K562 (cell line): ENCODE measurements around the gene AS3MT. TPM values are rescaled to one million over a fixed set of nuclear protein-coding genes. Genes with fewer than 3 reads are reported as not detected.
A peak's percentile ranks its signal among the peaks of the same experiment; 100 is the strongest.

ENCODE experiments used
- ATAC-seq: fragments of 200-7000 bp; cut with Tn5 transposase; 3 replicates; pipeline ENCODE4 v1.9.1; 2020; ENCODE audit warnings: moderate library complexity
- BruUV-seq: library from RNA; stranded (reverse); fragments of 400-500 nt; replicated peaks from 2 replicates; lab custom pipeline; 2021; lab: Mats Ljungman, UMichigan
- CTCF ChIA-PET: fragments of 300-600 bp; formaldehyde crosslinking; extraction: SDS; loops from one replicate; lab custom pipeline; 2021; ENCODE audit warnings: low intra/inter-chr PET ratio; lab: Yijun Ruan, JAX
- POLR2A ChIA-PET: fragments of 300-600, 350-650 bp; sonication (Branson Sonifier 250); formaldehyde crosslinking; extraction: SDS; loops from one replicate; lab custom pipeline; 2021; ENCODE audit warnings: antibody characterized with exemption, inconsistent platforms; lab: Yijun Ruan, JAX
- DNase-seq, 4 experiments: peaks; one replicate each; pipeline versions ENCODE4 v3.0.0 to v3.0.0-alpha.2; 2011 to 2018; ENCODE audit warnings: low spot score in 3 of 4, mixed read lengths in 3 of 4; ENCODE audit errors: extremely low read depth in 1 of 4
- FAIRE-seq: peaks from 2 replicates; lab custom pipeline; 2011; peaks lifted over from hg19 to GRCh38; lab: Jason Lieb, UNC
- H2AFZ ChIP-seq: 2 replicates; pipeline ENCODE4 v1.6.0; 2011; ENCODE audit warnings: low read depth, low read length, control low read depth, inconsistent platforms
- H3K27ac ChIP-seq: fragments of 200-600 bp; 3 replicates; pipeline ENCODE4 v1.8.0; 2011; ENCODE audit warnings: low read depth, mild to moderate bottlenecking, control low read depth, inconsistent platforms, low read length, moderate library complexity, mixed read lengths; ENCODE audit errors: extremely low read depth
- H3K27me3 ChIP-seq, 2 experiments: fragments of 300-600 bp in 1 of 2; 2 replicates in 1 of 2; 3 replicates in 1 of 2; pipeline versions ENCODE4 v1.6.0 to v1.8.0; 2011; ENCODE audit warnings: inconsistent platforms in 2 of 2, low read length in 2 of 2, mild to moderate bottlenecking in 1 of 2, mixed read lengths in 1 of 2, moderate library complexity in 1 of 2; ENCODE audit not compliant: control insufficient read depth in 2 of 2, insufficient read depth in 2 of 2
- H3K36me3 ChIP-seq: fragments of 300-600 bp; 3 replicates; pipeline ENCODE4 v1.8.0; 2011; ENCODE audit warnings: mild to moderate bottlenecking, low read length, inconsistent platforms; ENCODE audit not compliant: control insufficient read depth, insufficient read depth
- H3K4me1 ChIP-seq, 2 experiments: fragments of 200-600 bp in 1 of 2; replicated peaks in 1 of 2; 2 replicates in 1 of 2; 3 replicates in 1 of 2; pipeline versions ENCODE4 v1.5.1 to v1.8.0; 2011; ENCODE audit warnings: inconsistent platforms in 2 of 2, low read length in 2 of 2, mild to moderate bottlenecking in 1 of 2, mixed read lengths in 1 of 2, moderate library complexity in 1 of 2; ENCODE audit not compliant: control insufficient read depth in 2 of 2, insufficient read depth in 2 of 2
- H3K4me2 ChIP-seq: 2 replicates; pipeline ENCODE4 v1.6.1; 2011; ENCODE audit warnings: low read length, control low read depth, inconsistent platforms, mixed read lengths; ENCODE audit not compliant: insufficient read depth
- H3K4me3 ChIP-seq: fragments of 200-600 bp; sonication (generic), shearing (Covaris generic); 2 replicates; pipeline ENCODE4 v1.5.1; 2016; ENCODE audit warnings: control low read depth, inconsistent platforms
- H3K79me2 ChIP-seq: fragments of 200-600 bp; 3 replicates; pipeline ENCODE4 v1.8.0; 2011; ENCODE audit warnings: low read length, inconsistent platforms; ENCODE audit not compliant: control insufficient read depth, insufficient read depth
- H3K9ac ChIP-seq, 2 experiments: 2 replicates each; pipeline versions ENCODE4 v1.6.0 to v1.6.1; 2011; ENCODE audit warnings: low read depth in 2 of 2, low read length in 2 of 2, control low read depth in 1 of 2, inconsistent platforms in 1 of 2, mild to moderate bottlenecking in 1 of 2, mixed read lengths in 1 of 2; ENCODE audit not compliant: insufficient read depth in 1 of 2
- H3K9me1 ChIP-seq: one replicate; pipeline ENCODE4 v1.6.0; 2011; ENCODE audit warnings: inconsistent platforms, mild to moderate bottlenecking, low read length, moderate library complexity; ENCODE audit not compliant: control insufficient read depth, insufficient read depth
- H3K9me3 ChIP-seq: replicated peaks from 2 replicates; pipeline ENCODE4 v1.5.1; 2011; ENCODE audit warnings: low read depth, low read length, inconsistent platforms; ENCODE audit not compliant: control insufficient read depth, insufficient read depth
- H4K20me1 ChIP-seq: replicated peaks from 2 replicates; pipeline ENCODE4 v1.6.1; 2011; ENCODE audit warnings: low read length, inconsistent platforms, mixed read lengths; ENCODE audit not compliant: control insufficient read depth, insufficient read depth
- JUN ChIP-seq, 2 experiments: sonication (generic) in 1 of 2; formaldehyde crosslinking in 1 of 2; IDR thresholded peaks; 2 replicates each; pipeline versions ENCODE4 v1.6.1 to v1.8.0; 2012 to 2022; ENCODE audit warnings: borderline replicate concordance in 2 of 2, mild to moderate bottlenecking in 2 of 2, improper control_type of control experiment in 1 of 2, low read depth in 1 of 2, low read length in 1 of 2, missing genetic modification reagents in 1 of 2
- MGA ChIP-seq: fragments of 450-650 bp; IDR thresholded peaks from 2 replicates; pipeline ENCODE4 v1.6.1; 2016; ENCODE audit warnings: mild to moderate bottlenecking, moderate library complexity
- NFYB ChIP-seq: IDR thresholded peaks from 2 replicates; pipeline ENCODE4 v1.6.1; 2011; ENCODE audit warnings: mild to moderate bottlenecking, moderate library complexity; ENCODE audit not compliant: insufficient read length; ENCODE audit errors: extremely low read depth
- TEAD2 ChIP-seq: fragments of 450-650 bp; IDR thresholded peaks from 2 replicates; pipeline ENCODE4 v1.6.1; 2016; ENCODE audit warnings: missing genetic modification characterization, control low read depth, missing compliant biosample characterization
- TSC22D4 ChIP-seq: fragments of 450-650 bp; IDR thresholded peaks from 2 replicates; pipeline ENCODE4 v1.6.1; 2016; ENCODE audit warnings: missing genetic modification characterization, missing biosample characterization, control low read depth
- WGBS: fragments of 100-300 bp; shearing (Covaris generic); methylation state at CpG from one replicate; pipeline ENCODE4 v1.1.6; 2016; ENCODE audit warnings: low coverage, mixed read lengths; ENCODE audit not compliant: insufficient coverage; ENCODE audit errors: missing lambda C conversion rate; 5-methylcytosine and 5-hydroxymethylcytosine counted together
- in situ Hi-C: fragments of 300-500 bp; cut with MboI; formaldehyde crosslinking; loops from 4 replicates; pipeline ENCODE4 v1.15.0; 2018; ENCODE audit warnings: inconsistent platforms, mixed read lengths
- intact Hi-C: fragments of 100-400 bp; cut with micrococcal nuclease; formaldehyde crosslinking; loops from 2 replicates; pipeline ENCODE4 v1.14.2; 2022
- polyA plus RNA-seq, 8 experiments: library from polyadenylated mRNA; depleted of rRNA in 4 of 8; stranded (reverse) in 5 of 8; unstranded in 3 of 8; fragments of >200 nt; fragmentation: Nextera tagmentation in 2 of 8; fragmentation: Illumina TruSeq in 1 of 8; extraction: Ambion mirVana in 2 of 8; extraction: Trizol in 1 of 8; gene quantifications; 2 replicates each; pipeline versions ENCODE4 v1.2.1 to v1.2.3, GENCODE V29; 2011 to 2014; ENCODE audit warnings: inconsistent platforms in 1 of 8, missing spikeins in 1 of 8
- total RNA-seq, 7 experiments: library from RNA; depleted of rRNA in 6 of 7; stranded (reverse); fragments of >200 nt in 6 of 7; fragmentation: Illumina TruSeq in 2 of 7; extraction: Trizol in 2 of 7; gene quantifications; 2 replicates each; pipeline versions ENCODE4 v1.2.1 to v1.2.3, GENCODE V29; 2011 to 2021; ENCODE audit warnings: low replicate concordance in 1 of 7

Gene AS3MT
- total and polyA plus RNA-seq, 9 of the 15 experiments (the other 6 are each of a cell fraction or from before 2014, with no cell fraction given): 0.04 to 0.33 (median 0.19) TPM; not detected in 2

- Histone ChIP-seq H3K36me3 (no peaks in the 10 kb centered on the region), H3K4me3 (peak overlapping the region; percentile 87), H4K20me1 (no peaks in the 10 kb centered on the region), H3K27me3 (no peaks in the 10 kb centered on the region), H3K9me1 (no peaks in the 10 kb centered on the region), H3K4me2 (peak overlapping the region; percentile 87), H2AFZ (peak overlapping the region; percentile 97), H3K9ac (peak overlapping the region; percentile 38 to 98), H3K9me3 (no peaks in the 10 kb centered on the region), H3K4me1 (peaks cover 3 to 26% of the 10 kb centered on the region in 2 experiments; a peak in 4 of 5 replicates), H3K79me2 (peaks cover 32% of the 10 kb centered on the region), H3K27ac (no peak overlapping the region)
- intact Hi-C loops (loop anchor here (5.0 to 10.0 kb wide), 3 partner anchors 43 to 565 kb away; no protein-coding TSS in a partner anchor), in situ Hi-C loops (loop anchor here (5.0 kb wide), 3 partner anchors 82 to 323 kb away; partner anchors contain the start of gene CYP17A1)
- POLR2A ChIA-PET: interaction anchor here (0.7 kb wide), 1 partner anchor 165 kb away, joined by 4 read pairs; no protein-coding TSS in a partner anchor
- FAIRE-seq (peak; percentile 44), DNase-seq (peak in 1 of 4 experiments; percentile 34), ATAC-seq (no peak)
- CTCF ChIA-PET: interaction anchor here (3.7 kb wide), 1 partner anchor 150 kb away, joined by 61 read pairs; no protein-coding TSS in a partner anchor
- WGBS: 32% methylated on average over 43 of the region's 47 CpGs
- BruUV-seq: no TSS peak
- TF ChIP-seq TEAD2 (tag): no peak
- TF ChIP-seq MGA: peak; percentile 90
- no peak for TF ChIP-seq JUN (IDR thresholded peaks at IDR 0.05; ENCODE audit: borderline replicate concordance, low read depth, low read length)
- TF ChIP-seq JUN (CRISPR knock-in tag; IDR thresholded peaks at IDR 0.05; ENCODE audit: borderline replicate concordance): 0 out of 2 replicates have a peak, but pooled peaks have one; percentile 45
- TF ChIP-seq NFYB: no peak
- TF ChIP-seq TSC22D4 (tag): no peak
Observed at GRCh38 chr10:102919246-102919959, 50.1 kb downstream of the AS3MT start.
